ENCODE results near the gene SLC44A3.

SLC44A3 gene

GRCh38 chr1:94808669-94809068 lies 11.5 kb upstream of the SLC44A3 start:
- ChIA-PET CTCF (interaction anchor here (2.9 to 9.5 kb wide), 5 partner anchors 45 to 474 kb away, joined by 15 to 563 read pairs (median 30); no protein-coding TSS in a partner anchor), POLR2A (no interaction called here)
- no peak for DNase-seq (ENCODE audit: low read depth, low spot score)
- no peak overlapping the region for H3K4me3 ChIP-seq (ENCODE audit: low read depth, low read length)
- TF ChIP-seq, protein P1, sequence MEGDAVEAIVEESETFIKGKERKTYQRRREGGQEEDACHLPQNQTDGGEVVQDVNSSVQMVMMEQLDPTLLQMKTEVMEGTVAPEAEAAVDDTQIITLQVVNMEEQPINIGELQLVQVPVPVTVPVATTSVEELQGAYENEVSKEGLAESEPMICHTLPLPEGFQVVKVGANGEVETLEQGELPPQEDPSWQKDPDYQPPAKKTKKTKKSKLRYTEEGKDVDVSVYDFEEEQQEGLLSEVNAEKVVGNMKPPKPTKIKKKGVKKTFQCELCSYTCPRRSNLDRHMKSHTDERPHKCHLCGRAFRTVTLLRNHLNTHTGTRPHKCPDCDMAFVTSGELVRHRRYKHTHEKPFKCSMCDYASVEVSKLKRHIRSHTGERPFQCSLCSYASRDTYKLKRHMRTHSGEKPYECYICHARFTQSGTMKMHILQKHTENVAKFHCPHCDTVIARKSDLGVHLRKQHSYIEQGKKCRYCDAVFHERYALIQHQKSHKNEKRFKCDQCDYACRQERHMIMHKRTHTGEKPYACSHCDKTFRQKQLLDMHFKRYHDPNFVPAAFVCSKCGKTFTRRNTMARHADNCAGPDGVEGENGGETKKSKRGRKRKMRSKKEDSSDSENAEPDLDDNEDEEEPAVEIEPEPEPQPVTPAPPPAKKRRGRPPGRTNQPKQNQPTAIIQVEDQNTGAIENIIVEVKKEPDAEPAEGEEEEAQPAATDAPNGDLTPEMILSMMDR (IDR thresholded peaks at IDR 0.05; ENCODE audit: insufficient read depth, low read length, missing control alignments) = no peak

DNA sequence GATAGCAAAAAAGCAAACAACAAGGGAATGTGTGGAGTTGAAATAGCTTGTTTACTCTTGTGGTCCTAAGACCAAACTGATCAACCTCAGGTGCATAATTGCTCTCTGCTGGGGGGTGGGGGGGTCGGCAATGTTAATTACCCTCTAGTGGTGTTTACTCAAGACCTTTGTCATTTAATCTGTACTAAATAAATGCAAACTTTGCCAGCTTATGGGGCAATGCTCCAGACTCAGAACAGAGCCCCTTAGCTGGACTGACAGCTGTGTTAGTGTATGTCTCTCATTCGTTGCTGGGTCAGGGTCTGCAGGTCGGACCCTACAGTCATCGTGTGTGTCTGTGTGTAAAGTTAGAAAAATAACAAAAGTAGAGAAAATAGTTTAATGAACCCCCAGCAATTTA lies 7.2 kb upstream of the SLC44A3 start:
- TF ChIP-seq, protein P1 (IDR thresholded peaks at IDR 0.05; ENCODE audit: insufficient read depth, low read length, missing control alignments) = no peak
- H3K4me3 ChIP-seq (ENCODE audit: low read depth, low read length) = no peak overlapping the region
- ChIA-PET CTCF (interaction anchor here (0.8 to 2.1 kb wide), 6 partner anchors 9 to 332 kb away, joined by 3 to 10 read pairs (median 4); no protein-coding TSS in a partner anchor), POLR2A (no interaction called here)
- no peak for DNase-seq (ENCODE audit: low read depth, low spot score)

GRCh38 chr1:94816030-94816429 lies 4.1 kb upstream of the SLC44A3 start:
- CTCF ChIA-PET = interaction anchor here (1.3 to 2.7 kb wide), 2 partner anchors 11 to 227 kb away, joined by 4 to 10 read pairs; no protein-coding TSS in a partner anchor
- H3K4me3 ChIP-seq (ENCODE audit: low read depth, low read length) = no peak overlapping the region
- no peak for DNase-seq (ENCODE audit: low read depth, low spot score)
- POLR2A ChIA-PET = no interaction called here
- TF ChIP-seq, protein P1 (IDR thresholded peaks at IDR 0.05; ENCODE audit: insufficient read depth, low read length, missing control alignments) = no peak

GRCh38 chr1:94817712-94818111 lies 2.4 kb upstream of the SLC44A3 start:
- ChIA-PET POLR2A (no interaction called here), CTCF (interaction anchor here (1.8 to 2.7 kb wide), 5 partner anchors 12 to 336 kb away, joined by 4 to 20 read pairs (median 10); no protein-coding TSS in a partner anchor)
- no peak overlapping the region for H3K4me3 ChIP-seq (ENCODE audit: low read depth, low read length)
- TF ChIP-seq, protein P1 (IDR thresholded peaks at IDR 0.05; ENCODE audit: insufficient read depth, low read length, missing control alignments) = no peak
- no peak for DNase-seq (ENCODE audit: low read depth, low spot score)

DNA sequence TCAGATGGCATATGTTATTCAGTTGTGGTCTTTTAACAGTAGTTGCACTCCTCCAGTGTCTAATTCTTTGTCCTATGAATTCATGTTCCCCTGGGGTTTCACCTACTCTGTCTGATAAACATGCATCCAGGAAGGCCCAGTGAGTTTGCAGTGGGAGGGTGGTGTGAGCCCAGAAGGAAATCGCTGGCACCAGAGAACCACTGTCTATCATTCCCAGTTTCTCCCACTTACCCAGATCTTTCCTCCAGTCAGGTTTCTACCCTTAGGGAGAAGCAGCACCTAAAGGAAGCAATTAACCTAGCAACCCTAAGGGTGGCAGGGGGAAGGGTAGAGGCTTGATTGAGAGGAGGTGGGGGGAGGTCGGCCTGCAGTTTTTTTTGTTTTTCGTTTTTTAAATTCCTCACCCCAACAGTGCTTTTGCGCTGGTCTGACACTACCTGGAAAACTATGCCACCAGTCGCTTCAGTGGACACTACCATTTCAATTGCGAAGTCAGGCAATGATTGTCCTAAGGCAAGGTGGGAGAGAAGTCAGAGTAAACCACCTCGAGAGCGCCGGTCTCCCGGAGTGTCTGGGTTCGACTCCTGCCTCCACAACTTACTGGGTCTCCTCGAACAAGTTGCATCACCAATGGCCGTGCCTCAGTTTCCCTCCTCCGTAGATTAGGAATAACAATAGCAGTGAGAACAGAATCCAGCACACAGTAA lies 766 bp upstream of the SLC44A3 start:
- ChIA-PET POLR2A (no interaction called here), CTCF (interaction anchor here (0.7 to 2.5 kb wide), 8 partner anchors 14 to 337 kb away, joined by 3 to 20 read pairs (median 4); no protein-coding TSS in a partner anchor)
- no peak for DNase-seq (ENCODE audit: low read depth, low spot score)
- TF ChIP-seq, protein P1 (IDR thresholded peaks at IDR 0.05; ENCODE audit: insufficient read depth, low read length, missing control alignments) = no peak
- H3K4me3 ChIP-seq (ENCODE audit: low read depth, low read length) = peak overlapping the region; percentile 61

- POLR2A ChIA-PET = no interaction called here
- CTCF ChIA-PET = interaction anchor here (0.7 to 2.9 kb wide), 5 partner anchors 15 to 230 kb away, joined by 3 to 16 read pairs (median 4); no protein-coding TSS in a partner anchor
- no peak for DNase-seq (ENCODE audit: low read depth, low spot score)
- H3K4me3 ChIP-seq (ENCODE audit: low read depth, low read length) = peak overlapping the region; percentile 10
- TF ChIP-seq, protein P1 (IDR thresholded peaks at IDR 0.05; ENCODE audit: insufficient read depth, low read length, missing control alignments) = no peak
Observed at GRCh38 chr1:94820936-94821335, 779 bp downstream of the SLC44A3 start.

Measured in AG04449 (cell line).